Measurements from ENCODE around the gene PIH1D1.

- no peak for TF ChIP-seq ASH2L (IDR thresholded peaks at IDR 0.05; ENCODE audit: insufficient read length, low read depth, low read length)
- TF ChIP-seq ZNF343 (CRISPR knock-in tag; IDR thresholded peaks at IDR 0.05): no peak
- no peak for TF ChIP-seq GRHL1 (CRISPR knock-in tag; conservative IDR thresholded peaks at IDR 0.05)
- TF ChIP-seq STAT6 (CRISPR knock-in tag; IDR thresholded peaks at IDR 0.05; ENCODE audit: borderline replicate concordance): no peak
Measured at GRCh38 chr19:49415810-49416200, 35.8 kb downstream of the PIH1D1 start.
